GM18909 (cell line): ENCODE data around the gene OLFML2B.

ENCODE experiments used
- ATAC-seq: cut with Tn5 transposase; IDR thresholded peaks from one replicate; pipeline ENCODE4 v1.9.1; 2021; ENCODE audit warnings: mild to moderate bottlenecking; ENCODE audit not compliant: unreplicated experiment, poor library complexity

The OLFML2B gene

GRCh38 chr1:162009501-162010174 is 14.0 kb downstream of the OLFML2B start:
- ATAC-seq, result no peak

GRCh38 chr1:162008799-162009198 is 14.9 kb downstream of the OLFML2B start:
- ATAC-seq, result no peak

DNA sequence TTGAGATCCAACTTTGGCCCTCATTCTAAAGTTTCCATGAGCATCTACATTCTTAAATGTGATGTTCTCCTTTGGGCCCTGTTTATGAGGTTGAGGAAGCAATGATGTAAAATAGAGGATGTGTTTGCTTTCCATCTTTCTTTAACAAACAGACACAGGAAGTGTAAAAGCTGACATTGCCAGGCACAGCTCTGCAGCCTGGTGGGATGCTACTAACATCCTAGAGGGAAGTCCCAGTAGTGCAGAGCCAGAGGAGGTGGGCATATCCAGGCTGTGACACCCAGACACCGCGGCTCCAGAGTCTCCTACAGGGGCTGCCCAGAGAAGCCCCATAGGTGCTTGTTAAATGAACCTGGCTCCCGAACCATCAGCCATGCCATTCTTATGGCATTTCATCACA is 16.2 kb downstream of the OLFML2B start:
- ATAC-seq, result no peak

DNA sequence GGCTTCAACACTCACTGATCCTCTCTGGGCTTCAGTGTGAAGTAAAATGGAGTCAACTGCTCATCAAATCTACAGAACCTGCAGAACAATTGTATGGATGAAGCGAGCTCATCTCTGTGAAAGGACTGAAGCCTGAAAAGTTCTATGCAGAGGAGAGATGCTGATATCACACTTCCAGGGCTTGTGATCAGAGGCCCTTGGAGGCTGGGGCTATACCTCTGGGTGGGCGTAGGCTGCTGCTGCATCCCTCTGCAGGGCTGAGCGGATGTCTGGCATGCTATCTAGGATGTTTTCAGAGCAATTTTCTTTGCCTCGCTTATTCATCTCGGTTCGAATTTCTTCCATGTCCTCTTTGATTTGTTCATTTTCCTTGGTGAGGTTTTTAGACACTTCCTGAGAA is 17.6 kb downstream of the OLFML2B start:
- no peak for ATAC-seq

- no peak for ATAC-seq
Measured at GRCh38 chr1:162004441-162004950, 19.2 kb downstream of the OLFML2B start.

DNA sequence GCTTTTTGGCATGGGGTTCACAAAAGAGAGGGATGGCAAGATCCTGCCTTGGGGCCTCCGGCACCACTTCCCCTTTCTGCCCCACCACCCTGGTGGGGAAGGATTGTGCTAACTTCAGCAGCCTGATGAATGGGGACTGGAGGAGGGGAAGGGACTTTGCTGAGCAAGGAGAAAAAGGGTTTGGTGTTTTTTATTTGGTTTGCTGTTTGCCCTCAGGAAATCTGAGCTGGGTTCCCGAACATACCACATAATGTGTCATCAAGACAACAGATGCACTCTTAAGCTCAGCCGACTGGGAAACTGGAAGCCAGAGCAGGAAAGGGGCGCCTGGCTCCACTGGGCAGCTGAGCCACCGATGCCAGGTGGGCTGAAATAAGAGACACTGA is 19.8 kb downstream of the OLFML2B start:
- no peak for ATAC-seq

DNA sequence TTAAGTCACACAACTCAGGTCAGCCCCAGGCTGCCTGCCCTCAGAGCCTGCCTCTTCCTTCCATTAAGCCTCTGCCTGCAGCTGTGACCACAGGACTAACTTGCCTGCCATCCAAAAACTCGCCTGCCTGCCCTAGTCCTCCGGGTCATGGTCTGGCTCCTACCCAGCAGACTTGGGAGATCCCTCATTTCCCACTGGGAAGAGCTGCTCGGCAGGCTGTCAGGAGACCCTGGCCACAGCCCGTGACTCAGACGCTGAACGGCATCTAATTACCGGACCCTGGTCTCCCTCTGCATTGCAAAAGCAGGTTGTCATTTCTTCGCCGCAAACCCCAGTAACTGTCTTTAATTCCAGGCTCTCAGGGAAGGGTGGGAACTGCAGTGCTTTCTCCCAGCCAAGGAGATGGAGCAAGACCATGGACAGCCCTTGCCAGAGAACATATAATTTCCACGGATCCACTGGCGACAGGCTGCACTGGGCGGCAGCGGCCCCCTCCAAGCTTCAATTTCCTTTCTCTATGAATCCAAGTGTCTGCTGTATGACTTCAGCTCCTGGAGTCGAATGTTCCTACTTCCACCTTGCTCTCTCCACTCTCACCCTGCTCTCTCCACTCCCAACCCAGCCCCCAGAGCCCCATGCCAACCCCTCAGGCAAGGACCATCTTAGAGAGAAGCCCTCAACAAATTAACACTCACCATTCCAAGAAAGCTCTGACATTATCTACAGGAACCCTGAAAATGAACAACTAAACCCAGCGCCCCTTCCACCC is 20.4 kb downstream of the OLFML2B start:
- no peak for ATAC-seq

DNA sequence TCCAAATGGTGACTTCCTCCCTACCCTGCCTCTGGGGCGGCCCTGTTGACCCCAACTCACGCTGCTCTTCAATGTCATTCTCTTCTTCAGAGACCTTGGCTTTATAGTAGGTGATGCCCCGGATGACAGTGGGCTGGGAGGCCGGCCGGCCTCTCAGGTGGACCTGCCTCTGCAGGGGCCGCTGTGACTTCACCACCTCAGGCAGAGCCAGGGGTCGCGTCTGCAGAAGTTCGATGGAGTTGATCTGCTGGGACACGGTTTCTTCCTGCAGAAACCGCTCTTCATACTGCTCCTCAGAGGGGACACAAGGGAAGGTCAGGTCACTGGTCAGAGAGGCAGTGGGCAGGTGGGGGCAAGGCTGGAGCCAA is 23.6 kb downstream of the OLFML2B start:
- ATAC-seq, result no peak

- ATAC-seq, result no peak
Measured at GRCh38 chr1:161999301-162000052, 24.2 kb downstream of the OLFML2B start.

DNA sequence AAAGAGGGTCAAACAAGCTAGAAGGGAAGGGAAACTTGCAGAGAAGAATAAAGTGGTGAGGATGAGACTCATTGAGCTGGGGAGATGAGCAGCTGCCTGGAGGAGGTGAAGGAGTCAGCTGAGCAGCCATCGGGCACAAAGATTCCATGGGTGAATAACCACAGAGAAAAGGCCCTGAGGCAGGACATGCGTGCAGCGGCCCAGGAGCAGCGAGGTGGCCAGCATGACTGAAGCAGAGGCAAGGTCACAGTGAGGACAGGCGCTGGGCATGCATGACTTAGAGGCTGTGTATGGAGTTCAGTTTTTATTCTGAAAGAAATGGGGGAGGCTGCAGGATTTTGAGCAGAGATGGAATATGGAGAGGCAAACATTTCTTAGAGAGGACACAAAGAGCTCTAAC is 24.9 kb downstream of the OLFML2B start:
- no peak for ATAC-seq

DNA sequence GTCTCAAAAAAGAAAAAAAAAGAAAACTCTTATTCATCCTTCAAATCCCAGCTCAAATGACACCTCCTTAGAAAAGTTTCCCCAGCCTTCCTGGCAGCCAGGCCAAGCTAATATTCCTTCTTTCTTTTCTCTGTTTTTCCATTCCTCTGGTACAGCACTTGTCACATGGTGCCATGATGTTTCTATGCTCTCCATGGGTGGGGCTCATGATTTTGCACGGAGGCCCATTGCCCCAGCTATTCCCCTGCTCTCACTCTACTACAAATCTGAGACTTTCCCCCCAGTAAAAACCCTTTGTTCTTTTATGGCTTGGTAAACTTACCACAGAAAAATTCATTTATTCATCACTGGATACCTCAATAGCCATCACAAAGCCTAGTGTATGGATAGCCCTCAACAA is 26.5 kb downstream of the OLFML2B start:
- ATAC-seq, result no peak

- no peak for ATAC-seq
Measured at GRCh38 chr1:161994175-161994668, 29.4 kb downstream of the OLFML2B start.

DNA sequence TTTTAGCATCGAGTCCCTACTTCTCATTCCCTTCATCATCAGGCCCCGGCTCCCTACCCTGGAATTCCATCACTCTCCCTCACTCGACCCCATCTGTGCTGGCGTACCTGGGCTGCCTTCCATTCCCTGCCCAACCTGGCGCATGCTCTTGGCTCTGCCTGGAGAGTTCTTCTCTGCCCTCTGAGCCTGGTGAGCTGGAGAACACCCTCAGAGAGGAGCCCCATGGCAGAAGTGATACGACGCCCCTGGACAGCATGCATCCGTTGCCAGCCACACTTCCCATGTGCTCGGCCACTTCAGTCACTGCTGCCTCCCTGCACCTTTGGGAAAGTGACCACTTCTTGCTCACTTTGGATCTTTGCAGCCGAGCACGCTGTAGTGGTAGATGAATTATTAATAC is 30.1 kb downstream of the OLFML2B start:
- ATAC-seq, result no peak

GRCh38 chr1:161989786-161990185 is 33.9 kb downstream of the OLFML2B start:
- no peak for ATAC-seq

DNA sequence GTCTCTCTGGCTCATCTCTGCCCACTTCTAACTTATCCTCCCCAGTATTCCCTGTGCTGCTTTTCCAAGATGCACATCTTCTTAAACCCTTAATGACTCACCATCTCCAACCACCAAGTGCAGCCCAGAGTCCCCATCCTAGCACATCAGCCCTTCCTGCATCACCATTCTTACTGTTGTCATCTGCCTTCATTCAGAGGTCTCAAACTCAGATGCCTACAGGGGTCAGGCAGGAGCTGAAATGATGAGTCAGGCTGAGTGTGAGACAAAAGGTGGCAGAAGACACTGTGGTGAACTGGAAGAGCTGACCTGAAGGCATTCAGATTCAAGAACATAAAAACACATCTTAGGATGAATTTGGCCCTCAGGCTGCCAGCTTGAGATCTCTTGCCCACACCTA is 34.6 kb downstream of the OLFML2B start:
- no peak for ATAC-seq

GRCh38 chr1:161988413-161988812 is 35.3 kb downstream of the OLFML2B start:
- no peak for ATAC-seq

DNA sequence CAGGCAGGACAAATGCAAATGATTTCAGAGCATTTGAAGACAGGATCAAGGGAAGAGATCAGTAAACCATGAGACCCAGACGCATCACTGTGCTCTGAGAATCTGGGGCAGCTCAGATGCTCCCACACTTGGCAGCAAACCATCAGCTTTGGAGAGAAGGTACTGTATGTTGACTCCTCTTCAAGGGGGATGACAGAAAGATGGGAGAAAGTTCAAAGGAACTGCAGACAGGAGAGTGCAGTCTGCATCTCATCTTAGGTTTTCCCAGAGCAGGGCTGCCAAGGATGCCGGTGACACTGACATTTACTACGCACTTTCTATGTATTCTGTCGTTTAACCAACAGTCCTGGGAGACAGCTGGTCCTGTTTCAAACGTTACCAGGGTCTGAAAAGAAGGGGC is 35.8 kb downstream of the OLFML2B start:
- no peak for ATAC-seq

DNA sequence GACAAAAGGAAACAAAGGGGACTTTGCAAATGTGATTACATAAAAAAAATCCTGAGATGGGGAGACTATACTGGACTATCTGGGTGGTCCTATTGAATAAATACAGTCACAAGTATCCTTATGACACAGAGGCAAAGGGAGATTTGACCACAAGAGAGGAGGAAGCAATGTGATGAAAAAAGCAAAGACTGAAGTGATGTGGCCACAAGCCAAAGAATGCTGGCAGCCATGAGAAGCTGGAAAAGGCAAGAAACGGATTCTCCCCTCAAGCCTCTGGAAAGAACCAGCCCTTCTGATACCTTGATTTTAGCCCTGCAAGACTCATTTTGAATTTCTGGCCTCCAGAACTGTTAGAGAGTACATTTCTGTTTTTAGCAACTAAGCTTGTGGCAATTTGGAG is 36.4 kb downstream of the OLFML2B start:
- ATAC-seq, result no peak

DNA sequence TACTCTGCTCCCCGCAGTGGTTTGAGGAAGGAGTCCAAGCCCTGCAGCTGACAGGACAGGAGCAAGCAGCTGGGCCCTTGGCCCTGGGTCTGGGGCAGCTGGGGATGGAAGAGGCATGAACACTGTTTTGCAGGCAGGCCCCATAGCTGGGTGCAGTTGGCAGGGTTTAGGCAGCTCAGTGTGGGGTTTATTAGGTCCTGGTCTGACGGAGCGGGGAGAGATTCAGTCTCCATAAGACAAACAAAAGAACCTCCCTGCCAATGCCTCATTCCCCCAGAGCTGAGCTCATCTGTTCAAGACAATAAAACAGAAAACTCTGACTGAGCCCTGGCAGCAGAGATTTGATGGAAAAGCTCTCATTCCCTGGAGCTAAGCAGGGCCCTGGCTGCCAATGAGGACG is 37.3 kb downstream of the OLFML2B start:
- no peak for ATAC-seq

DNA sequence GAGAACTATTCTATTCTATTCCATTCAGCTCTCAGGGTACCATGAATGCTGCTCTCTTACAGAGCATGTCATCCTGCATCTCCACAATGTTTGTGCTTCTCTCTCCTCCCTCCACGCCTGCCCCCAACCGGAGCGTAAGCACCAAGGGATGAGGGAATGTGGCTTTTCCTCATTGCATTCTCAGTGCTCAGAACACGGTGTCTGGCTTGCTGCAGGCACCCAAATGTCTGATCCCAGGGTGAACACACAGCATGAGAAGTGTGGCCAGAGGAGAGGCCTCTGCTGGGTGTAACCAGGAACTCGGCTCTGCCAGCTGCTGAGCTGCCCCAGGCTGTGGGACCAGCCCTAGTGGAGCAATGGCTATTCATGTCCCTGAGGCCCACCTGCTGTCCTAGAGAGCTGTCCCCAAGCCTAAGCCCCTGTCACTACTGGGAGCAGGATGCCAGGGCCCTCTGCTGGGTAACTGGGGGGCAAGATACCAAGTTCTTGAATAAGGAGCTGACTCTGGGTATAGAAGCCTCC is 38.3 kb downstream of the OLFML2B start:
- no peak for ATAC-seq

- ATAC-seq, result no peak
Measured at GRCh38 chr1:161983725-161984124, 39.9 kb downstream of the OLFML2B start.
